ENCODE results near the gene PPM1G.

GRCh38 chr2:27379836-27380625, 29.4 kb downstream of the PPM1G start:
- TF ChIP-seq RAD21 (IDR thresholded peaks at IDR 0.05; ENCODE audit: low read depth) (no peak), REST (IDR thresholded peaks at IDR 0.05; ENCODE audit: low read depth) (no peak), CTCF (IDR thresholded peaks at IDR 0.05 in 2 of 3, conservative IDR thresholded peaks at IDR 0.05 in 1 of 3; ENCODE audit: borderline replicate concordance in 1 of 3, insufficient read depth in 1 of 3, low read depth in 2 of 3, low read length in 2 of 3) (no peak), POLR2A (IDR thresholded peaks at IDR 0.05; ENCODE audit: borderline replicate concordance, extremely low read depth, insufficient read depth, insufficient read length) (peak; percentile 33), JUND (IDR thresholded peaks at IDR 0.05) (no peak)

All from HCT116 (cell line).